SK-N-MC (cell line): Measurements from ENCODE around the gene PSMD1.
"Not testable (repeated sequence)": the region's sequence is repeated elsewhere in the genome, so short reads cannot be mapped to it uniquely, and the experiment has no call there.

Experiments used
- DNase-seq: peaks from one replicate; pipeline ENCODE4 v3.0.0-alpha.2; 2011; ENCODE audit warnings: low read depth, low spot score
- H3K27ac ChIP-seq: fragments of 200-600 bp; sonication (generic); 2 replicates; pipeline ENCODE4 v1.5.1; 2016; ENCODE audit warnings: mixed run types
- H3K36me3 ChIP-seq: fragments of 200-600 bp; sonication (generic); 2 replicates; pipeline ENCODE4 v1.6.1; 2017; ENCODE audit warnings: antibody characterized with exemption, low read length, mixed read lengths; ENCODE audit not compliant: insufficient read depth
- H3K4me3 ChIP-seq: fragments of 200-600 bp; sonication (generic); 2 replicates; pipeline ENCODE4 v1.5.1; 2016
- H3K9ac ChIP-seq: fragments of 200-600 bp; sonication (generic); 2 replicates; pipeline ENCODE4 v1.8.0; 2017; ENCODE audit warnings: mixed run types, mixed read lengths; ENCODE audit not compliant: insufficient read length
- H3K9me3 ChIP-seq: fragments of 200-600 bp; sonication (generic); 2 replicates; pipeline ENCODE4 v1.6.1; 2017; ENCODE audit warnings: low read depth, mild to moderate bottlenecking, antibody characterized with exemption, low read length, moderate library complexity, mixed read lengths
- EZH2 ChIP-seq: fragments of 200-600 bp; sonication (generic); IDR thresholded peaks from one replicate; pipeline ENCODE4 v1.6.1; 2017; ENCODE audit warnings: antibody characterized with exemption
- FOXP2 ChIP-seq: optimal IDR thresholded peaks from 2 replicates; pipeline ENCODE3; 2011; ENCODE audit warnings: mild to moderate bottlenecking, moderate library complexity; ENCODE audit not compliant: insufficient read depth; ENCODE audit errors: extremely low read length, control extremely low read depth
- POLR2AphosphoS5 ChIP-seq: IDR thresholded peaks from 2 replicates; pipeline ENCODE4 v1.6.1; 2012; ENCODE audit warnings: mild to moderate bottlenecking, low read depth, low read length, borderline replicate concordance

PSMD1 gene

DNA sequence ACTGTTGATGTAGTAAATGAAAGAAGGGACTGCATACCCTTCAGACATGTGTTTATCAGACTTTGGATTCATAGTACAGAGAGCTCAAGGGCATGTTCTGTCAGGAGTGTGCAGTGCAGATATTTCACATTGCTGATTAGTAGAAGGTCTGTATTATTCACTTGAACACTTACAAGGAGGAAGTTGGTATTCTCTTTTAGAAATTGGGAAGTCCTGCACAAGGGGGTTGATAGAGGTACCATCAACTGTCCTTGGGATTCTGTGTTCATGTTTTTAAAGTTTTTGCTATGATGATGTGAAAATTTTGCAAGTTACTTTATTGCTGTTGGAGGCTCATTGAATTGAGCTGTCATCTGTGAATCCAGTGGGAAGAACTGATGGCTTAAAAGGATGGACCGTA, 6.7 kb downstream of the PSMD1 start:
- Histone ChIP-seq H3K27ac (no peak overlapping the region), H3K4me3 (no peak overlapping the region), H3K36me3 (peaks cover 76% of the 10 kb centered on the region), H3K9ac (no peak overlapping the region), H3K9me3 (no peaks in the 10 kb centered on the region)
- TF ChIP-seq POLR2AphosphoS5 (no peak), FOXP2 (no peak), EZH2 (no peak)
- no peak for DNase-seq

DNA sequence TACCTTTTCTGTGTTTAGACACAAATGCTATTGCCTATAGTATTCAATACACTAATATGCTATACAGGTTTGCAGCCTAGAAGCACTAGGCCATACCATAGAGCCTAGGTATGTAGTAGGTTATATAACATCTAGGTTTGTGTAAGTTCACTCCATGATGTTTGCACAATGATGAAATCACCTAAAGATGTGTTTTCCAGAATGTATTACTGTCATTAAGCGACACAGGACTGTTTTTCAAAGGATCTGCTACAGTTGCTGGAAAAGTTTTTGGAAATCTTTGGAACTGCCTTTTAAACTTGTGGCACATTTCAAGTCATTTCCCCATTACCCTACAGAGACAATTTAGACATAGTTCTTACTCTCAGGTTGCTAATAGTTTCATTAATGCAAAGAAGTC, 9.3 kb downstream of the PSMD1 start:
- Histone ChIP-seq H3K27ac (no peak overlapping the region), H3K9ac (no peak overlapping the region), H3K4me3 (no peak overlapping the region), H3K36me3 (peaks cover 95% of the 10 kb centered on the region), H3K9me3 (no peaks in the 10 kb centered on the region)
- TF ChIP-seq EZH2 (no peak), FOXP2 (no peak), POLR2AphosphoS5 (no peak)
- no peak for DNase-seq

DNA sequence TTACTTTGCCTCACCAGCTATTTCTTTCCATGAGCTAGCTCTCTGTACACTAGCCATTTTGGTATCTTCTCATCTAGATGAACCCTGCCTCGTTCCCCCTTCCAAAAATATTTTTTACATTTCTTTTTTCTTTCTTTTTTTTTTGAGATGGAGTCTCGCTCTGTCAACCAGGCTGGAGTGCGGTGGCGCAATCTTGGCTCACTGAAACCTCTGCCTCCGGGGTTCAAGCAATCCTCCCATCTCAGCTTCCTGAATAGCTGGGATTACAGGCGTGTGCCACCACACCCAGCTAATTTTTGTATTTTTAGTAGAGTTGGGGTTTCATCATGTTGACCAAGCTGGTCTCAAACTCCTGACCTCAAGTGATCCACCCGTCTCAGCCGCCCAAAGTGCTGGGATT, 10.9 kb downstream of the PSMD1 start:
- H3K9me3 ChIP-seq, H3K9ac ChIP-seq, DNase-seq, H3K4me3 ChIP-seq, H3K27ac ChIP-seq: not testable (repeated sequence)
- peaks cover 94% of the 10 kb centered on the region for H3K36me3 ChIP-seq

DNA sequence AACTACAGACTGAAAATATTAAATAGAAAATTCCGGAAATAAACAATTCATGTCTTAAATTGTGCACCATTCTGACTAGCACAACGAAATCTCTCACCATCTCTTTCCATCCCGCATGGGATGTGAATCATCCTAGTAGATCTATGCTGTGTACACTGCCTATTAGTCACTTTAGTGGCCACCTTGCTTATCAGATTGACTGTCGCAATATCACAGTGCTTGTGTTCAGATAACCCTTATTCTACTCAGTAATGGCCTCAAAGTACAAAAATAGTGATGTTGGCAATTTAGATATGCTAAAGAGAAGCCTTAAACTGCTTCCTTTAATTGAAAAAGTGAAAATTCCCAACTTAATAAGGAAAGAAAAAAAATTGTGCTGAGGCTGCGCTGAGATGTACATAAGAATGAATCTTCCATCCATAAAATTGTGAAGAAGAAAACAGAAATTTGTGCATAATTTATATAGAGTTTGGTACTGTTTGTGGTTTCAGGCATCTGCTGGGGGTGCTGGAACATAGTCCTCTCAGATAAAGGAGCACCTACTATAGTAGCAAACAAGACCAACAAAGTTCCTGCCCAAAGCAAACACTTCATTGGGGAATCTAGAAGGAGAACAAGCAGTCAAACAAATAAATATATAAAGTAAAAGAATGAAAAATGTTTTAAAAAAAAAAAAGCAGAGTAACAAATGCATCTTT, 12.0 kb downstream of the PSMD1 start:
- H3K4me3 ChIP-seq = no peak overlapping the region

DNA sequence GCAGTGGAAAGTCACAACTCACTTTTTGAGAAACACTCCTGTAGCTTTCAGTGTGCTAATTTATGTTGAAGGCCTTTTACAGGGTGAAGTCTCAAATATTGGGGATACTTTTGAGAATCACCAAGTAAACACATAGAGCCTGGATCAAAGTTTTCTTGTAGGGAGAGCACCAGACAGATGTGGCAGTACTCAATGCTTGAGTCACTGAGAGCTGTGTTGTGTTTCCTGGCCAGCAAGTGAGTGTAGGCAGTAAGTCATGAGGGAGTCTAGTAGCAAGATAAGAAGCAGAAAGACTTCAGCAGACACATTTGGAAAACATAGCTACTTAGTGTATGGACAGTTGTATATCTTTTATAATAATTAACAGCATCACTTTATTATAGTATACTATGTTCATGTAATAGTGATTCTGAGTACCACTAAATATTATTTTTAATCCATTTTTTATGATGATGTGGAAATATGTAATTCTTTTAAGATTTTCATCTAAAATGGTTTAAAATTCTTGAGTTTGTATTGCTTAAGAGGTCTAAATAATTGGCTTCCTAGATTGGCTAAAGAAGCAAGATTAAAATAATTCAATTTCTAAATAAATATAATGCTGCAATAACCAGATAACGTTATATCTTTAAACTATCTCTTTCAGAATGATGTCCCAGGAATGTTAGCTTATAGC, 12.8 kb downstream of the PSMD1 start:
- no peak for TF ChIP-seq EZH2
- no peak for TF ChIP-seq FOXP2
- no peak for TF ChIP-seq POLR2AphosphoS5
- Histone ChIP-seq H3K9me3 (no peaks in the 10 kb centered on the region), H3K4me3 (no peak overlapping the region), H3K36me3 (peaks cover 90% of the 10 kb centered on the region), H3K27ac (no peak overlapping the region), H3K9ac (no peak overlapping the region)
- DNase-seq = no peak

More for the DNA sequence above, 12.0 kb downstream of the PSMD1 start:
- no peaks in the 10 kb centered on the region for H3K9me3 ChIP-seq
- peaks cover 92% of the 10 kb centered on the region for H3K36me3 ChIP-seq
- DNase-seq = no peak
- H3K27ac ChIP-seq = no peak overlapping the region
- no peak overlapping the region for H3K9ac ChIP-seq
- TF ChIP-seq POLR2AphosphoS5 (no peak), FOXP2 (no peak), EZH2 (no peak)

DNA sequence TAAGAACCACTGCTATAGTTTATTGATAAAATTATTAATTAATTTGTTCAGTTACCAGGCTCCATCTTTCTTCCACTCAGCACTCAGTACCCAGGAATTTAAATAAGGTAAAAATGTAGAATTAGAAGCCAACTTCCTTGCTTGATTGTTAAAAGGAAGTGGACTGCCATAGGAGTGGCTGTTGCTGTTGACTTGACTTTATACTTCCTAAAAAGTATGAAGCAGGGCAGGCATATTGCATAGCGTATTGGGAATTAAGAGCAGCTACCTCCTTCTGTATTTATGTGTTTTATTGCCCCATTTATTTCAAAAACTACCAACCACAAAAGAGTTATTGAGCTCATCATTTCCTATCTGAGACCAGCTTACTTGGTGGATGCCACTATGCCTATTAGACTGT, 27.9 kb downstream of the PSMD1 start:
- no peaks in the 10 kb centered on the region for H3K9me3 ChIP-seq
- peaks cover 94% of the 10 kb centered on the region for H3K36me3 ChIP-seq
- TF ChIP-seq FOXP2 = no peak
- TF ChIP-seq POLR2AphosphoS5 = no peak
- TF ChIP-seq EZH2 = no peak
- no peak overlapping the region for H3K4me3 ChIP-seq
- H3K27ac ChIP-seq = no peak overlapping the region
- H3K9ac ChIP-seq = no peak overlapping the region
- DNase-seq = no peak

DNA sequence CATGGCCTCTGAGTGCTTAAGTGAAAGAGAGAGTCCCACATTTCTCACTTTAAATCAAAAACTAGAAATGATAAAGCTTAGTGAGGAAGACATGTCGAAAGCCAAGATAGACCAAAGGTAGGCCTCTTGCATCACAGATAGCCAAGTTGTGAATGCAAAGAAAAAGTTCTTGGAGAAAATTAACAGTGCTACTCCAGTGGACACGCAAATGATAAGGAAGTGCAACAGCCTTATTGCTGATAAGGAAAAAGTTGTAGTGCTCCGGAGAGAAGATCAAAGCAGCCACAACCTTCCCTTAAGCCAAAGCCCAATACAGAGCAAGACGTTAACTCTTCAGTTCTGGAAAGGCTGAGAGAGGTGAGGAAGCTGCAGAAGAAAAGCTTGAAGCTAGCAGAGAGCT, 32.1 kb downstream of the PSMD1 start:
- no peak for DNase-seq
- peaks cover 88% of the 10 kb centered on the region for H3K36me3 ChIP-seq
- no peak for TF ChIP-seq FOXP2
- no peak for TF ChIP-seq EZH2
- TF ChIP-seq POLR2AphosphoS5 = no peak
- no peak overlapping the region for H3K27ac ChIP-seq
- no peak overlapping the region for H3K9ac ChIP-seq
- H3K9me3 ChIP-seq = no peaks in the 10 kb centered on the region
- no peak overlapping the region for H3K4me3 ChIP-seq

DNA sequence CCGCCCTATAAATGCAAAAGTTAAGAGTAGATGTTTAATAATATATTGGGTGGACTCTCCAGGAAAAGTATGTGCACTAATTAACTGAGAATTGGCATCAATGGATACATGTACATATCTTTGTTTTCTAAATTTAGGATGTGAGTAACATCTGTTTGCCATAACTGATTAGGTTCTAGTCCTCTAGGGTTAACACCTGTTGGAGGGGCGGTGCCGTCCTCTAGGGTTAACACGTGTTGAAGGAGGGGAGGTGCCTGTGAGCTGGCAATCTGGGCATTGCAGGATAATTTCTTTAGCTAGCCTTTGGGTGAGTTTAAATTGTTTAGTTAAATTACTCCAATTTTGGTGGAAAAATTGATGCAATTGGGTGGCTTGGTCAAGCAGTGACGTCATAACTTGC, 37.3 kb downstream of the PSMD1 start:
- Histone ChIP-seq H3K36me3 (peaks cover 88% of the 10 kb centered on the region), H3K4me3 (no peak overlapping the region), H3K9ac (no peak overlapping the region), H3K27ac (no peak overlapping the region), H3K9me3 (no peaks in the 10 kb centered on the region)
- no peak for DNase-seq
- TF ChIP-seq EZH2 (no peak), FOXP2 (no peak)

DNA sequence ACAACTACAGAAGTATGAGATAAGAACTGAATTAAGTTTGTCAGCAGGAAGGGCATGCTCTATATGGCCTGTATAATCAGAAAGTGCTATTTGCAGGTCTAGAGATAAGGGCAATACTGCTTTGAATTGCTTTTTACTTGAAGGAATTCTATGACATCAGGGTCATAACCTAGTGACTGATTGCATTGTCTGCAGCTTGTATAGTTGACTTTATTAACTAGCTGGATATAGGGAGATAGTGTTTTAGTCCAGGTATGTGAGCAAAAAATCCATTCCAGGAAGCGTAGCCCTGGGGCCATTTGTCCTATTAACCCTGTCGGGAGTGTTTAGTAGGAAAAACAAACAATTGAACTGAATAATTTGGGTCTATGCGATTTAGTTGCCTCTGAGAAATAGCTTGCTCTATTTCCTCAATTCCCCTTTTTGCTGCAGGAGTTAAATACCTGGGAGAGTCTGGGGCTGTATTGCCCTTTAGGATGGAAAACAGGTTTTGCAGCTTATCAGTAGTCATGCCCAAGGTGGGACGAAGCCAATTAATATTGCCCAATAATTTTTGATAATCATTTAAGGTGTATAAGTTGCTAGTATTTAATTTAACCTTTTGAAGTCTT, 38.2 kb downstream of the PSMD1 start:
- peaks cover 90% of the 10 kb centered on the region for H3K36me3 ChIP-seq
- H3K27ac ChIP-seq = no peak overlapping the region
- TF ChIP-seq FOXP2 (no peak), POLR2AphosphoS5 (no peak), EZH2 (no peak)
- H3K9me3 ChIP-seq = no peaks in the 10 kb centered on the region
- H3K9ac ChIP-seq = no peak overlapping the region
- no peak for DNase-seq
- H3K4me3 ChIP-seq = no peak overlapping the region
